Muscle layer of duodenum (tissue), 2 donors: ENCODE results near the gene BOLA3.
"Not testable (repeated sequence)": the region's sequence is repeated elsewhere in the genome, so short reads cannot be mapped to it uniquely, and the experiment has no call there.

Experiments
- H3K27ac ChIP-seq: one replicate; pipeline ENCODE4 v1.7.0; 2013; ENCODE audit warnings: mild to moderate bottlenecking, low read length
- H3K27me3 ChIP-seq: one replicate; pipeline ENCODE4 v1.7.0; 2013; ENCODE audit warnings: low read depth, mild to moderate bottlenecking, control low read depth, low read length
- H3K36me3 ChIP-seq, 2 donors: one replicate each; pipeline ENCODE4 v1.7.0; 2013; ENCODE audit warnings: low read length in 2 of 2, control low read depth in 1 of 2, mild to moderate bottlenecking in 1 of 2; ENCODE audit not compliant: insufficient read depth in 2 of 2, control insufficient read depth in 1 of 2
- H3K4me1 ChIP-seq, 2 donors: one replicate each; pipeline ENCODE4 v1.7.0; 2013; ENCODE audit warnings: low read length in 2 of 2, mild to moderate bottlenecking in 2 of 2, control low read depth in 1 of 2, moderate library complexity in 1 of 2; ENCODE audit not compliant: insufficient read depth in 2 of 2, control insufficient read depth in 1 of 2
- H3K4me3 ChIP-seq, 2 donors: one replicate each; pipeline ENCODE4 v1.7.0; 2013; ENCODE audit warnings: low read length in 2 of 2, low read depth in 1 of 2, mild to moderate bottlenecking in 1 of 2
- H3K9me3 ChIP-seq, 2 donors: one replicate each; pipeline ENCODE4 v1.7.0; 2013; ENCODE audit warnings: low read length in 2 of 2, control low read depth in 1 of 2, mild to moderate bottlenecking in 1 of 2; ENCODE audit not compliant: control insufficient read depth in 1 of 2
- donor health status: healthy.

BOLA3 gene

GRCh38 chr2:74147727-74148456 lies at the start of gene BOLA3:
Gene BOLA3 (minus strand): TSS chr2:74147912. CDS start chr2:74147874, 38 bp downstream.
- Histone ChIP-seq H3K36me3 (peaks cover 4 to 26% of the 10 kb centered on the region in 2 donors), H3K4me1 (peaks cover 7 to 20% of the 10 kb centered on the region in 2 donors), H3K4me3 (peak within 1 kb of the TSS; percentile 84 to 86), H3K27ac (peak within 1 kb of the TSS; percentile 52), H3K27me3 (no peaks in the 10 kb centered on the region), H3K9me3 (no peaks in the 10 kb centered on the region)

GRCh38 chr2:74197049-74197448 lies 49.3 kb upstream of the BOLA3 start:
- H3K4me1 ChIP-seq = peaks cover 0 to 15% of the 10 kb centered on the region in 2 donors
- no peaks in the 10 kb centered on the region for H3K27me3 ChIP-seq
- H3K9me3 ChIP-seq = no peaks in the 10 kb centered on the region
- H3K36me3 ChIP-seq = no peaks in the 10 kb centered on the region
- H3K4me3 ChIP-seq = no peak overlapping the region
- H3K27ac ChIP-seq = no peak overlapping the region

GRCh38 chr2:74194799-74195198 lies 47.1 kb upstream of the BOLA3 start:
- H3K9me3 ChIP-seq = no peaks in the 10 kb centered on the region
- H3K27me3 ChIP-seq = no peaks in the 10 kb centered on the region
- H3K4me1 ChIP-seq = peaks cover 0 to 11% of the 10 kb centered on the region in 2 donors
- no peaks in the 10 kb centered on the region for H3K36me3 ChIP-seq
- H3K27ac ChIP-seq = no peak overlapping the region
- H3K4me3 ChIP-seq = no peak overlapping the region

GRCh38 chr2:74191596-74192380 lies 44.1 kb upstream of the BOLA3 start:
- Histone ChIP-seq H3K27ac (no peak overlapping the region), H3K27me3 (no peaks in the 10 kb centered on the region), H3K4me3 (no peak overlapping the region), H3K36me3 (no peaks in the 10 kb centered on the region), H3K4me1 (no peaks in the 10 kb centered on the region), H3K9me3 (no peaks in the 10 kb centered on the region)

DNA sequence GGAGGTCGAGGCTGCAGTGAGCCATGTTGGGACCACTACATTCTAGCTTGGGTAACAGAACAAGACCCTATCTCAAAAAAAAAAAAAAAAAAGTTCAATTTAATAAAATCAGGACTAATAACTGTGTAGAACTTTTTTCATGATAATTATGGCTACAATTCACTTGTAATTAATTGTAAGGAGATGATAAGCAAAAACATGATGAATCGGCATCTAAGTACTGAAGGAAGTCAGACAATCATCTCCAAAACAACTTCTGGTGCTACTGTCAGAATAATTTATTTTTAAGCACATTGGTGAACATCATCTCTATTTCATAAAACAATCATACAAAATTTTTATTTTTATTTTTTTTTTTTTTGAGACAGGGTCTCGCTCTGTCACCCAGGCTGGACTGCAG lies 41.0 kb upstream of the BOLA3 start:
- no peak overlapping the region for H3K4me3 ChIP-seq
- no peaks in the 10 kb centered on the region for H3K27me3 ChIP-seq
- no peaks in the 10 kb centered on the region for H3K9me3 ChIP-seq
- no peak overlapping the region for H3K27ac ChIP-seq
- H3K4me1 ChIP-seq = no peaks in the 10 kb centered on the region
- H3K36me3 ChIP-seq = no peaks in the 10 kb centered on the region

DNA sequence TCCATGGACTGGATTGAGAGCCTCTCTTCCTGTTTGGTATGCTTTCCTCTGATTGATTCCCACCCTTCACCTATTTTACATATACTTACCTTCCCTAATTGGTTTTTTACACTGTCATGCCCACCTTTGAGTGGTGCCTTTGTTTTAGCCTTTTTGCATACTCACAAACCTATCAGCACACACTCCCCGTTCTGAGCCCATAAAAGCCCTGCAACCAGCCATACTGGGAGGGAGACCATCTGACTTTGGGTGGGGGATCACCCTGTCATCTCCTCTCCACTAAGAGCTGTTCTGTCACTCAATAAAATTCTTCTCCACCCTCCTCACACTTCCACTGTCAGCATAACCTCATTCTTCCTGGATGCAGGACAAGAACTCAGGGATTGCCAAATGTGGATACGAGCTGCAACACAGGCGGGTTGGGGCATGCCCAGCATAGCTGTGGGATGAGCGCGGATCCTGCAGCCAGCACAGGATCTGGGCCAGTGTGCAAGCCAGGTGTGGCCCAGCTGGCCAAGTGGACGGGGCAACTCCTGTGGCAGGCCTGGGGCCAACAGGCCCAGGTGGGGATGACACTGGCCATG lies 40.4 kb upstream of the BOLA3 start:
- no peaks in the 10 kb centered on the region for H3K27me3 ChIP-seq
- H3K4me1 ChIP-seq = no peaks in the 10 kb centered on the region
- no peaks in the 10 kb centered on the region for H3K9me3 ChIP-seq
- no peak overlapping the region for H3K27ac ChIP-seq
- no peak overlapping the region for H3K4me3 ChIP-seq
- H3K36me3 ChIP-seq = no peaks in the 10 kb centered on the region

- not testable (repeated sequence) for H3K4me3 ChIP-seq, H3K36me3 ChIP-seq, H3K9me3 ChIP-seq, H3K27ac ChIP-seq, H3K27me3 ChIP-seq, H3K4me1 ChIP-seq
These were observed 39.0 kb upstream of the BOLA3 start for GRCh38 chr2:74186706-74187105.

- Histone ChIP-seq H3K27me3 (no peaks in the 10 kb centered on the region), H3K36me3 (no peaks in the 10 kb centered on the region), H3K27ac (no peak overlapping the region), H3K9me3 (no peaks in the 10 kb centered on the region), H3K4me1 (no peaks in the 10 kb centered on the region), H3K4me3 (no peak overlapping the region)
These were observed 38.3 kb upstream of the BOLA3 start for GRCh38 chr2:74186038-74186437.

GRCh38 chr2:74183878-74184277 lies 36.2 kb upstream of the BOLA3 start:
- Histone ChIP-seq H3K36me3 (no peaks in the 10 kb centered on the region), H3K27me3 (no peaks in the 10 kb centered on the region), H3K9me3 (no peaks in the 10 kb centered on the region), H3K4me1 (no peaks in the 10 kb centered on the region), H3K27ac (no peak overlapping the region), H3K4me3 (no peak overlapping the region)

DNA sequence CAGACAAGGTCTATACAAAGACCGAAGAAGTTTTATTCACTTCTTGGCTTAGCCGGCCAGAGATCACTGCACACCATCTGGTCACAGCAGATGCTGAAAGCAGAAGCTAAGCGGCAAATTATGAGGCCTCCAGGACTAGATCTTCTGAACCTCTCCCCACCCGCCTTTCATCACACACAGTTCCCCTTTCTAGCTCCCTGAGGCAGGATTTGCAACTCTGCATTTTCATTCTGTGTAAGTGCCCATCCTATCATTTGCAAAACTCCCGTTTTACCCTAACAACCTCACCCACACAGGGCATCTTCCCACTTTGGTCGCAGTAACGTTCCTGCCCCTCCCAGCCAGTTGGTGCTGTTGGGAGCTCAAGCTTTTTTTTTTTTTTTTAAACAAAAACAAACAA lies 34.0 kb upstream of the BOLA3 start:
- Histone ChIP-seq H3K4me1 (peaks cover 0 to 10% of the 10 kb centered on the region in 2 donors), H3K27me3 (no peaks in the 10 kb centered on the region), H3K4me3 (no peak overlapping the region), H3K36me3 (peaks cover 0 to 4% of the 10 kb centered on the region in 2 donors), H3K27ac (no peak overlapping the region), H3K9me3 (no peaks in the 10 kb centered on the region)

DNA sequence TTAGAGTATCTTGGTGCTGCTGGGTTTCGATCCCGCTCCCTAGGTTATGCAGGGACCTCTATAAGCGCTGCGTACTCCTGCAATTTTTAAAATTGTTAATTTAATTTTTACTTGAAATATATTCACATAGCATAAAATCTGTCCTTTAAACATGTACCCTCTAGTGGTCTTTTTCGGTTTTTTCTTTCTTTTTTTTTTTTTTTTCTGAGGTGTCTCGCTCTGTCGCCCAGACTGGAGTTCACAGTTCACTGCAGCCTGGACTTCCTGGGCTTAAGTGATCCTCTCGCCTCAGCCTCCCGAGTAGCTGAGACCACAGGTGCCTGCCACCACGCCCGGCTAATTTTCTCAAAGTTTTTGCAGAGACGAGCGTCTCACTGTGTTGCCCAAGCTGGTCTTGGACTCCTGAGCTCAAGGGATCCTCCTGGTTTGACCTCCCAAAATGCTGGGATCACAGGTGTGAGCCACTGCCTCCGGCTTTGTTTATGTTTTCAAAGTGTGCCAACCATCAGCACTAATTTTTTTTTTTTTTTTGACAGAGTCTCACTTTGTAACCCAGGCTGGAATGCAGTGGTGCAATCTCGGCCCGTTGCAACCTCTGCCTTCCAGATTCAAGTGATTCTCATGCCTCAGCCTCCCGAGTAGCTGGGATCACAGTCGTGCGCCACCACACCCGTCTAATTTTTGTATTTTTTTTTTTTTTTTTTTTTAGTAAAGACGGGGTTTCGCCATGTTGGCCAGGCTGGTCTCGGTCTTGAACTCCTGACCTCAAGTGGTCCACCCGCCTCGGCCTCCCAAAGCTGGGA lies 31.6 kb upstream of the BOLA3 start:
- H3K27ac ChIP-seq = no peak overlapping the region

More for the DNA sequence above, 31.6 kb upstream of the BOLA3 start:
- H3K9me3 ChIP-seq = no peaks in the 10 kb centered on the region
- H3K36me3 ChIP-seq = peaks cover 0 to 4% of the 10 kb centered on the region in 2 donors
- peak overlapping the region; percentile 72 to 89 for H3K4me3 ChIP-seq
- H3K27me3 ChIP-seq = no peaks in the 10 kb centered on the region
- peaks cover 0 to 22% of the 10 kb centered on the region in 2 donors for H3K4me1 ChIP-seq
